Stomach (tissue), 9 donors: ENCODE measurements around the gene MRFAP1L1. TPM values are rescaled to one million over a fixed set of nuclear protein-coding genes. Genes with fewer than 3 reads are reported as not detected.

ENCODE experiments used
- DNase-seq, 2 donors: peaks; one replicate each; pipeline versions ENCODE4 v3.0.0 to v3.0.0-alpha.2; 2013 to 2019
- H3K27ac ChIP-seq, 5 donors: fragments of 200-600 bp in 4 of 5; sonication (generic) in 4 of 5; one replicate each; pipeline ENCODE4 v1.5.1; 2013 to 2019; ENCODE audit warnings: mild to moderate bottlenecking in 1 of 5, moderate library complexity in 1 of 5
- H3K27me3 ChIP-seq, 3 donors: fragments of 200-600 bp; sonication (generic); one replicate each; pipeline ENCODE4 v1.5.1; 2017 to 2019; ENCODE audit warnings: mixed run types in 1 of 3
- H3K36me3 ChIP-seq, 4 donors: fragments of 200-600 bp; sonication (generic); 1 replicate in 3 of 4; 2 replicates in 1 of 4; pipeline ENCODE4 v1.5.1; 2016 to 2019
- H3K4me1 ChIP-seq, 4 donors: fragments of 200-600 bp; sonication (generic); one replicate each; pipeline ENCODE4 v1.5.1; 2016 to 2019
- H3K4me3 ChIP-seq, 4 donors: fragments of 200-600 bp; sonication (generic) in 3 of 4; one replicate each; pipeline ENCODE4 v1.5.1; 2016 to 2019; ENCODE audit warnings: mild to moderate bottlenecking in 1 of 4
- H3K9me3 ChIP-seq, 4 donors: fragments of 200-600 bp; sonication (generic); one replicate each; pipeline ENCODE4 v1.5.1; 2016 to 2019
- CTCF ChIP-seq, 7 experiments: fragments of 450-650 bp in 4 of 7; fragments of 200-600 bp in 3 of 7; sonication (generic) in 3 of 7; IDR thresholded peaks; one replicate each; pipeline ENCODE4 v1.5.1; 2016 to 2019; ENCODE audit warnings: antibody characterized with exemption in 7 of 7, control low read depth in 2 of 7, mild to moderate bottlenecking in 1 of 7
- EP300 ChIP-seq: sonication (generic); formaldehyde crosslinking; IDR thresholded peaks from one replicate; pipeline ENCODE4 v1.6.1; 2017; ENCODE audit warnings: antibody characterized with exemption
- POLR2A ChIP-seq, 4 donors: fragments of 450-650 bp; IDR thresholded peaks; one replicate each; pipeline ENCODE4 v1.6.1; 2016; ENCODE audit warnings: antibody characterized with exemption in 4 of 4, control low read depth in 2 of 4, mild to moderate bottlenecking in 1 of 4, moderate library complexity in 1 of 4
- POLR2AphosphoS5 ChIP-seq, 3 donors: sonication (generic); formaldehyde crosslinking; IDR thresholded peaks; one replicate each; pipeline ENCODE4 v1.6.1; 2016; ENCODE audit warnings: antibody characterized with exemption in 3 of 3
- WGBS, 5 donors: extraction: QIAGEN DNeasy Blood & Tissue Kit in 3 of 5; methylation state at CpG; one replicate each; pipeline versions ENCODE4 v1.1.5 to v1.1.7; 2013 to 2018; 5-methylcytosine and 5-hydroxymethylcytosine counted together
- intact Hi-C: fragments of 100-400 bp; cut with DNase I; formaldehyde crosslinking; loops from one replicate; pipeline ENCODE4 v1.15.1; 2023; ENCODE audit warnings: low total_unique reads
- polyA plus RNA-seq, 3 donors: library from polyadenylated mRNA; stranded (reverse); fragments of 200-250 nt; gene quantifications; one replicate each; pipeline ENCODE4 v1.2.3, GENCODE V29; 2013
- total RNA-seq, 5 donors: library from RNA; depleted of rRNA; stranded (reverse); fragments of >200 nt; gene quantifications; one replicate each; pipeline versions ENCODE4 v1.1.0 to v1.2.3, GENCODE V29; 2014 to 2016
- donor health status: healthy with polysubstance abuse.
- donor health status: Bipolar disorder and iron deficiency.
- donor health status: healthy.

The MRFAP1L1 gene
- total and polyA plus RNA-seq, 8 donors: 2.3 to 61.9 (median 55.9) TPM

GRCh38 chr4:6716018-6716911, 6.6 kb upstream of the MRFAP1L1 start, which contains the start of gene BLOC1S4:
Gene BLOC1S4 (plus strand): TSS chr4:6716174. CDS start chr4:6716210, 36 bp downstream.
- 0 to 1% (median 0%) methylated on average over 57 to 109 of the region's 109 CpGs for WGBS, 5 donors
- DNase-seq: peak; percentile 90 to 98
- peak within 1 kb of the TSS; percentile 87 to 97 (median 94) for H3K27ac ChIP-seq
- H3K4me1 ChIP-seq: peaks cover 22 to 38% (median 30%) of the 10 kb centered on the region in 4 donors
- TF ChIP-seq POLR2A (IDR thresholded peaks at IDR 0.05) (peak in 1 of 4 donors; percentile 40), POLR2AphosphoS5 (IDR thresholded peaks at IDR 0.05) (peak; percentile 94 to 99 (median 96)), CTCF (IDR thresholded peaks at IDR 0.05) (peak in 1 of 7 experiments; percentile 33), EP300 (no peak)
- no peaks in the 10 kb centered on the region for H3K36me3 ChIP-seq
- H3K27me3 ChIP-seq: no peaks in the 10 kb centered on the region
- H3K4me3 ChIP-seq: peak within 1 kb of the TSS; percentile 70 to 93 (median 85)
- no peaks in the 10 kb centered on the region for H3K9me3 ChIP-seq
- intact Hi-C loops: no loop called here

GRCh38 chr4:6715704-6716017, 6.0 kb upstream of the MRFAP1L1 start:
- peaks cover 22 to 38% (median 30%) of the 10 kb centered on the region in 4 donors for H3K4me1 ChIP-seq
- no peak for DNase-seq
- peak overlapping the region; percentile 87 to 97 (median 94) for H3K27ac ChIP-seq
- intact Hi-C loops: no loop called here
- peak overlapping the region; percentile 70 to 93 (median 85) for H3K4me3 ChIP-seq
- WGBS, 5 donors: 6 to 8% (median 6%) methylated on average over 9 of the region's 9 CpGs
- no peaks in the 10 kb centered on the region for H3K27me3 ChIP-seq
- TF ChIP-seq CTCF (IDR thresholded peaks at IDR 0.05): no peak
- TF ChIP-seq POLR2A (IDR thresholded peaks at IDR 0.05): no peak
- TF ChIP-seq EP300: no peak
- TF ChIP-seq POLR2AphosphoS5 (IDR thresholded peaks at IDR 0.05): no peak
- H3K9me3 ChIP-seq: no peaks in the 10 kb centered on the region
- H3K36me3 ChIP-seq: no peaks in the 10 kb centered on the region

GRCh38 chr4:6714954-6715353, 5.3 kb upstream of the MRFAP1L1 start:
- Histone ChIP-seq H3K27me3 (no peaks in the 10 kb centered on the region), H3K4me1 (peaks cover 16 to 38% (median 31%) of the 10 kb centered on the region in 4 donors), H3K4me3 (no peak overlapping the region), H3K27ac (no peak overlapping the region), H3K36me3 (no peaks in the 10 kb centered on the region), H3K9me3 (no peaks in the 10 kb centered on the region)
- WGBS, 5 donors: 70 to 83% (median 77%) methylated on average over 1 of the region's 1 CpG
- no peak for DNase-seq
- intact Hi-C loops: no loop called here
- TF ChIP-seq EP300 (no peak), POLR2A (IDR thresholded peaks at IDR 0.05) (no peak), CTCF (IDR thresholded peaks at IDR 0.05) (no peak), POLR2AphosphoS5 (IDR thresholded peaks at IDR 0.05) (no peak)

- Histone ChIP-seq H3K4me1 (peaks cover 25 to 46% (median 41%) of the 10 kb centered on the region in 4 donors), H3K27me3 (no peaks in the 10 kb centered on the region), H3K9me3 (no peaks in the 10 kb centered on the region), H3K36me3 (peaks cover 0 to 13% (median 11%) of the 10 kb centered on the region in 4 donors), H3K27ac (no peak overlapping the region), H3K4me3 (no peak overlapping the region)
- no peak for DNase-seq
- 79 to 86% (median 83%) methylated on average over 2 of the region's 2 CpGs for WGBS, 5 donors
- intact Hi-C loops: no loop called here
- no peak for TF ChIP-seq EP300
- no peak for TF ChIP-seq CTCF (IDR thresholded peaks at IDR 0.05)
- TF ChIP-seq POLR2A (IDR thresholded peaks at IDR 0.05): no peak
- no peak for TF ChIP-seq POLR2AphosphoS5 (IDR thresholded peaks at IDR 0.05)
Observed at GRCh38 chr4:6710996-6711395, 1.3 kb upstream of the MRFAP1L1 start.
